ENCODE data around the gene TELO2.

The TELO2 gene

GRCh38 chr16:1446296-1447080 lies 46.7 kb upstream of the TELO2 start:
- no peak for TF ChIP-seq CTCF (IDR thresholded peaks at IDR 0.05; ENCODE audit: control insufficient read depth, extremely low read depth, insufficient read depth)
- no peak overlapping the region for H3K4me3 ChIP-seq (ENCODE audit: low read depth, low read length)
- DNase-seq (ENCODE audit: low read depth): no peak

GRCh38 chr16:1447965-1448364 lies 45.2 kb upstream of the TELO2 start:
- no peak overlapping the region for H3K4me3 ChIP-seq (ENCODE audit: low read depth, low read length)
- DNase-seq (ENCODE audit: low read depth): no peak
- no peak for TF ChIP-seq CTCF (IDR thresholded peaks at IDR 0.05; ENCODE audit: control insufficient read depth, extremely low read depth, insufficient read depth)

GRCh38 chr16:1448536-1449116 lies 44.5 kb upstream of the TELO2 start:
- TF ChIP-seq CTCF (IDR thresholded peaks at IDR 0.05; ENCODE audit: control insufficient read depth, extremely low read depth, insufficient read depth): no peak
- no peak for DNase-seq (ENCODE audit: low read depth)
- H3K4me3 ChIP-seq (ENCODE audit: low read depth, low read length): no peak overlapping the region

- no peak for DNase-seq (ENCODE audit: low read depth)
- TF ChIP-seq CTCF (IDR thresholded peaks at IDR 0.05; ENCODE audit: control insufficient read depth, extremely low read depth, insufficient read depth): no peak
- no peak overlapping the region for H3K4me3 ChIP-seq (ENCODE audit: low read depth, low read length)
Observed at GRCh38 chr16:1449201-1449788, 43.9 kb upstream of the TELO2 start.

GRCh38 chr16:1450218-1450617 lies 42.9 kb upstream of the TELO2 start:
- H3K4me3 ChIP-seq (ENCODE audit: low read depth, low read length): no peak overlapping the region
- no peak for DNase-seq (ENCODE audit: low read depth)
- no peak for TF ChIP-seq CTCF (IDR thresholded peaks at IDR 0.05; ENCODE audit: control insufficient read depth, extremely low read depth, insufficient read depth)

GRCh38 chr16:1450841-1451240 lies 42.3 kb upstream of the TELO2 start:
- TF ChIP-seq CTCF (IDR thresholded peaks at IDR 0.05; ENCODE audit: control insufficient read depth, extremely low read depth, insufficient read depth): no peak
- H3K4me3 ChIP-seq (ENCODE audit: low read depth, low read length): no peak overlapping the region
- no peak for DNase-seq (ENCODE audit: low read depth)

Measured in LNCaP clone FGC (cell line).